ENCODE data around the gene USP25. TPM values are rescaled to one million over a fixed set of nuclear protein-coding genes. Genes with fewer than 3 reads are reported as not detected.
A peak's percentile ranks its signal among the peaks of the same experiment; 100 is the strongest.

Gene USP25
- total and polyA plus RNA-seq, 10 donors, result 9.3 to 62.2 (median 48.2) TPM

DNA sequence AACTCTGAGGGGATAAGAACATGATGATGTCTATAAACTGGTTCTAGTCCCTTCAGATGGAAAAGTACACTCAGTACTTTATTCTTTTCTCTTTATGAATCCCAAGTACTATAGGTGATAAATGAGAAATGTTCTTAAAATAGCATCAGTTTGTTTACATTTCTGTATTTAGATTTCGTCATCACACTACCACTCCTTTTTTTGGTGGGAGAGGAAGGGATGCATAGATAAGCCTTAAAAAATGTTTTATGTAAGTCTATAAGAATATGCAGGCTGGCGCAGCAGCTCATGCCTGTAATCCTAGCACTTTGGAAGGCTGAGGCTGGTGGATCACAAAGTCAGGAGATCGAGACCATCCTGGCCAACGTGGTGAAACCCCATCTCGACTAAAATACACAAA lies 144.8 kb downstream of the USP25 start:
- no peak overlapping the region for H3K4me3 ChIP-seq
- no peaks in the 10 kb centered on the region for H3K27me3 ChIP-seq (replicated peaks in 1 of 7)
- H3K9me3 ChIP-seq, result no peaks in the 10 kb centered on the region
- H3K4me1 ChIP-seq, result peaks cover 0 to 3% (median 0%) of the 10 kb centered on the region in 6 donors
- no peak overlapping the region for H3K27ac ChIP-seq
- TF ChIP-seq, protein P1, sequence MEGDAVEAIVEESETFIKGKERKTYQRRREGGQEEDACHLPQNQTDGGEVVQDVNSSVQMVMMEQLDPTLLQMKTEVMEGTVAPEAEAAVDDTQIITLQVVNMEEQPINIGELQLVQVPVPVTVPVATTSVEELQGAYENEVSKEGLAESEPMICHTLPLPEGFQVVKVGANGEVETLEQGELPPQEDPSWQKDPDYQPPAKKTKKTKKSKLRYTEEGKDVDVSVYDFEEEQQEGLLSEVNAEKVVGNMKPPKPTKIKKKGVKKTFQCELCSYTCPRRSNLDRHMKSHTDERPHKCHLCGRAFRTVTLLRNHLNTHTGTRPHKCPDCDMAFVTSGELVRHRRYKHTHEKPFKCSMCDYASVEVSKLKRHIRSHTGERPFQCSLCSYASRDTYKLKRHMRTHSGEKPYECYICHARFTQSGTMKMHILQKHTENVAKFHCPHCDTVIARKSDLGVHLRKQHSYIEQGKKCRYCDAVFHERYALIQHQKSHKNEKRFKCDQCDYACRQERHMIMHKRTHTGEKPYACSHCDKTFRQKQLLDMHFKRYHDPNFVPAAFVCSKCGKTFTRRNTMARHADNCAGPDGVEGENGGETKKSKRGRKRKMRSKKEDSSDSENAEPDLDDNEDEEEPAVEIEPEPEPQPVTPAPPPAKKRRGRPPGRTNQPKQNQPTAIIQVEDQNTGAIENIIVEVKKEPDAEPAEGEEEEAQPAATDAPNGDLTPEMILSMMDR (IDR thresholded peaks at IDR 0.05 in 8 of 11, conservative IDR thresholded peaks at IDR 0.05 in 3 of 11), result no peak
- H3K36me3 ChIP-seq, result peaks cover 0 to 97% (median 58%) of the 10 kb centered on the region in 6 donors
- DNase-seq, result no peak
- 96 to 97% (median 96%) methylated on average over 5 of the region's 5 CpGs for WGBS, 5 donors
- intact Hi-C loops (cut with DNase I; ENCODE audit: low total_unique reads), result no loop called here

DNA sequence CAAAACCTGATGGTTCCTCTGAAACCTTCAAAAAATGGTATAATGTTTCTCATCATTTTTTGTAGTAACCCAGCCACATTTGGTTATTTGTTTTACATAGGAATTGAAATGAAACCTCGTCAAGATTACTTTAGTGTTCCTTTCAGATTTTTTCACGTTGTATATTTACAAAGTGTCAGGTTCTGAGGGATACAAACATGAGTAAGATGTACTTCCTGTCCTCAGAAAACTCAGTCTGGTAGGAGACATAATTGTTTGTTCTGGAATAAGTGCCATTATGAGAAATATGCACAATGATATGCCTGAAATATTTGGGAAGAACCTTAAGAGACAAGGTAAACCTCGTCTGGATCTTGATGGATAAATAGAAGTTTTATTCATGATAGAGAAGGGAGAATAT lies 145.5 kb downstream of the USP25 start:
- Histone ChIP-seq H3K4me1 (peaks cover 0 to 3% (median 0%) of the 10 kb centered on the region in 6 donors), H3K36me3 (peaks cover 0 to 97% (median 59%) of the 10 kb centered on the region in 6 donors), H3K27me3 (replicated peaks in 1 of 7) (no peaks in the 10 kb centered on the region), H3K27ac (no peak overlapping the region), H3K4me3 (no peak overlapping the region), H3K9me3 (peaks cover 0 to 2% (median under 1%) of the 10 kb centered on the region in 8 donors)
- 91 to 96% (median 93%) methylated on average over 3 of the region's 3 CpGs for WGBS, 5 donors
- DNase-seq, result no peak
- intact Hi-C loops (cut with DNase I; ENCODE audit: low total_unique reads), result no loop called here
- TF ChIP-seq POLR2AphosphoS5 (IDR thresholded peaks at IDR 0.05) (no peak), POLR2A (IDR thresholded peaks at IDR 0.05) (no peak)
- TF ChIP-seq, protein P1 (IDR thresholded peaks at IDR 0.05 in 8 of 11, conservative IDR thresholded peaks at IDR 0.05 in 3 of 11), result no peak

DNA sequence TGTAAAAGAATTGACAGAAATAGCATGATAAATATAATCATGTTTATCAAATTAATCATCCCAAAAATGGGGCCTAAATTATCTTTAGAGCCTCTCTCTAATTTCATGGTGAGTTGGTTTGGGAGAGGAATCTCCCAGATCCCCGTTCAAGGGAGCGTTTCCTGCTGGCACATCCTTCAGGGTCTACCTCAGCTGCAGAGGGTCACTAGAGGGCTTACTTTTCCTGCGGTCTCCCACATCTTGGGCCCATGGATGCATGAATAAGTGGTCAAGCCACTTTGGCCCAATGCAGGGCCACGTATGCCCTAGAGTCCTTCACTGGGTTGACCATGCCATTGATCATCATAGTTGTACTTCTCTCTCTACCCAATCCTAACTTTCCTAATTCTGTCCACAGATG lies 164.1 kb downstream of the USP25 start:
- no peaks in the 10 kb centered on the region for H3K4me1 ChIP-seq
- no peak for DNase-seq
- H3K27me3 ChIP-seq (replicated peaks in 1 of 7), result no peaks in the 10 kb centered on the region
- H3K27ac ChIP-seq, result no peak overlapping the region
- 80 to 84% (median 82%) methylated on average over 4 of the region's 4 CpGs for WGBS, 5 donors
- TF ChIP-seq POLR2A (IDR thresholded peaks at IDR 0.05) (no peak), POLR2AphosphoS5 (IDR thresholded peaks at IDR 0.05) (no peak)
- TF ChIP-seq, protein P1 (IDR thresholded peaks at IDR 0.05 in 8 of 11, conservative IDR thresholded peaks at IDR 0.05 in 3 of 11), result no peak
- H3K4me3 ChIP-seq, result no peak overlapping the region
- no peaks in the 10 kb centered on the region for H3K36me3 ChIP-seq
- peaks cover 0 to 5% (median 0%) of the 10 kb centered on the region in 8 donors for H3K9me3 ChIP-seq
- intact Hi-C loops (cut with DNase I; ENCODE audit: low total_unique reads), result no loop called here

- peaks cover 0 to 10% (median 0%) of the 10 kb centered on the region in 8 donors for H3K9me3 ChIP-seq
- no peaks in the 10 kb centered on the region for H3K27me3 ChIP-seq (replicated peaks in 1 of 7)
- H3K36me3 ChIP-seq, result no peaks in the 10 kb centered on the region
- no peaks in the 10 kb centered on the region for H3K4me1 ChIP-seq
- TF ChIP-seq, protein P1 (IDR thresholded peaks at IDR 0.05 in 8 of 11, conservative IDR thresholded peaks at IDR 0.05 in 3 of 11), result peak in 2 of 11 experiments; percentile 3 to 6
- TF ChIP-seq POLR2A (IDR thresholded peaks at IDR 0.05) (no peak), POLR2AphosphoS5 (IDR thresholded peaks at IDR 0.05) (no peak)
- H3K27ac ChIP-seq, result no peak overlapping the region
- intact Hi-C loops (cut with DNase I; ENCODE audit: low total_unique reads), result no loop called here
- no peak overlapping the region for H3K4me3 ChIP-seq
- no peak for DNase-seq
Observed at GRCh38 chr21:15894596-15894995, 164.8 kb downstream of the USP25 start.
